COLO668 (cell line): Measurements from ENCODE around the gene MAPKAPK2.
"Not testable (repeated sequence)": the region's sequence is repeated elsewhere in the genome, so short reads cannot be mapped to it uniquely, and the experiment has no call there.

Experiments
- DNase-seq: peaks from one replicate; lab custom pipeline; 2025; ENCODE audit not compliant: unreplicated experiment; lab: John Stamatoyannopoulos, UW

Gene MAPKAPK2

GRCh38 chr1:206739411-206740076 is 54.8 kb downstream of the MAPKAPK2 start:
- DNase-seq = no peak

GRCh38 chr1:206741142-206741701 is 56.5 kb downstream of the MAPKAPK2 start:
- DNase-seq = no peak

- DNase-seq = no peak
Observed at GRCh38 chr1:206742719-206743383, 58.1 kb downstream of the MAPKAPK2 start.

GRCh38 chr1:206744683-206745082 is 60.0 kb downstream of the MAPKAPK2 start:
- DNase-seq = no peak

GRCh38 chr1:206745301-206745700 is 60.6 kb downstream of the MAPKAPK2 start:
- no peak for DNase-seq

GRCh38 chr1:206748348-206749030 is 63.8 kb downstream of the MAPKAPK2 start:
- DNase-seq = no peak

GRCh38 chr1:206751891-206752290 is 67.2 kb downstream of the MAPKAPK2 start:
- no peak for DNase-seq

GRCh38 chr1:206752481-206752880 is 67.8 kb downstream of the MAPKAPK2 start:
- no peak for DNase-seq

- no peak for DNase-seq
Observed at GRCh38 chr1:206753141-206753540, 68.4 kb downstream of the MAPKAPK2 start.

- DNase-seq = no peak
Observed at GRCh38 chr1:206754011-206754410, 69.3 kb downstream of the MAPKAPK2 start.

GRCh38 chr1:206757524-206758266 is 73.0 kb downstream of the MAPKAPK2 start:
- DNase-seq = no peak

- no peak for DNase-seq
Observed at GRCh38 chr1:206760590-206760989, 75.9 kb downstream of the MAPKAPK2 start.

GRCh38 chr1:206761159-206761768 is 76.6 kb downstream of the MAPKAPK2 start:
- DNase-seq = no peak

GRCh38 chr1:206762741-206763364 is 78.1 kb downstream of the MAPKAPK2 start:
- DNase-seq = not testable (repeated sequence)

GRCh38 chr1:206765771-206766170 is 81.1 kb downstream of the MAPKAPK2 start:
- not testable (repeated sequence) for DNase-seq

GRCh38 chr1:206766251-206766856 is 81.6 kb downstream of the MAPKAPK2 start:
- no peak for DNase-seq

GRCh38 chr1:206768472-206769303 is 84.0 kb downstream of the MAPKAPK2 start:
- DNase-seq = no peak

- no peak for DNase-seq
Observed at GRCh38 chr1:206769304-206769731, 84.6 kb downstream of the MAPKAPK2 start.
